ENCODE results near the gene PIK3CG.
"Not testable (repeated sequence)": the region's sequence is repeated elsewhere in the genome, so short reads cannot be mapped to it uniquely, and the experiment has no call there.

The PIK3CG gene
- total RNA-seq, result 13.7 to 178 (median 101) reads per million in 17 experiments

DNA sequence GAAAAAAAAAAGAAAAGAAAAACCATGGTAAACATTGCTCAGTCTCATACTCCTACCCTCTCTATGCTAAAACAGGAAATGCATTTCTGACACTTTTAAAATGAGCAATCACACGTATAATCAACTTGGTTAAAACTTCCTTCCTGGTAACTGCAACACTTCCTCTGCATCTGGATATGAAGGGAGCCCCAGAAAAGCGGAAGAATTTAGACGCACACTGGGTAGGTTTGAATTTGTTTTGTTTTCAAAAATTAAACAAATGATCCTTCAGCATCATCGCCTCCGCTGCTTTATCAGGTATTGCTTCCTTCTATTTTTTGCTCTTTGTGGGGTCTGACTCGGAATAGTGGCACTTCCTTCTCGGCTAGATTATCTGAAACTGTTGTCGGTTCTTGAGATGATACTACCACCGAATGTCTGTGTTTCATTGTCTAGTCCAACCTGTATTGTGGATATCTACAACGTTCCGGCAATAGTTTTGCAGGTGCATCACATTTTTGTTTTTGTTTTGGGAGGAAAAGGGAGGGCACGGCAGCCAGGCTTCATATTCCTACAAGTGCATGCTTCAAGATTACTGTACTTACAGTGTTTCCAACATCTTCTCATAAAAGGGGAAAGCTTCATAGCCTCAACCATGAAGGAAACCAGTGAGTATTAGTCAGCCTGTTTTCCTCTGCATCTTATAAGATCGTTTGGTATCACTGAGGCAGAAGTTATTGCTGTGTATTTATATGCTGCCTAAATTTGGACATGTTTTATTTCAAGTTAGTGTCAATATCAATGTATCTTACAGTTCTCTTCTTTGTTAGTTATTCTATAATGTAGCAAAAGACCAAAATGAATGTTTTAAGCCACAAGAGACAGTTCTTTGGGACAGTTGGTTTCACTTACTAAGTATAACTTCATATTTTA is at the start of gene PIK3CG:
TSS of gene PIK3CG (plus strand) at position 153 of the 912 bp plus-strand sequence. CDS start 2,280 bp downstream, outside the sequence.
- peak; percentile 59 to 92 (median 78) for DNase-seq

DNA sequence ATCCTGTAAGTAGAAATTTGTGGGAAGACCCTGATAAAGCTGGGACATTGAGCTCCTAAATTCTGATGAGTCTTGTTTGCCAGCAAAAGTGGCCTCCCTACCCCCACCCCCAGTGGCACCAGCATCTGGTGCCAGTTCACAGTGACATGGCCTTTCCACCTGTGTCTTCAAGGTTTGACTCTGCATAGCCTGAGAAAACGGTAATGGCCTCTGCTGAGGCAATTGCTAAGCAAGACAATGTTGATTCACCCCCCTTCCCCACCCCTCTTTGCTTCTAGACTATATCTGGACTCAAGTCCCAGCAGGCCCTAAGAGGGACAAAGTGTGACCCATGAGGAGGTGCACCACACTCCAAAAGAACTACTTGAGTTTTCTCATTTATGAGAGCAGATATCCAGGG is 48.0 kb upstream of the PIK3CG start:
- DNase-seq, result no peak

DNA sequence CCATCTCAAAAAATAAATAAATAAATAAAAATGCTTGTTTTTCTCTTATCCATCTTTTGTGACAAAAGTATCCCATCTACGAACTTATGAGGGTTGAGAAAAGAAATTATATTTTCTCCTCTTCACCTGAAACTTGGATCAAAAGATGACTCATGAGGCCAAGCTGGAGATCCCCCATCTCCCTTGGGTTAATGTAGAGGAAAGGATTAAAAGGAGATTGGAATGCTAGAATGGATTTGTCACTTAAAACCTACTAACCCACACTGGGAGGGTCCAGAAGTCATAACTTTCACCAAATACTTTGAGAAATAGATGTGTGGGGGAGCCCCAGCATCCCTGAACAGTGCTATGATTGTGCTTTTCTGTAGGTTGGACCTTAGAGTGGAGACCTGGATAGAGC is 46.3 kb upstream of the PIK3CG start:
- no peak for DNase-seq

DNA sequence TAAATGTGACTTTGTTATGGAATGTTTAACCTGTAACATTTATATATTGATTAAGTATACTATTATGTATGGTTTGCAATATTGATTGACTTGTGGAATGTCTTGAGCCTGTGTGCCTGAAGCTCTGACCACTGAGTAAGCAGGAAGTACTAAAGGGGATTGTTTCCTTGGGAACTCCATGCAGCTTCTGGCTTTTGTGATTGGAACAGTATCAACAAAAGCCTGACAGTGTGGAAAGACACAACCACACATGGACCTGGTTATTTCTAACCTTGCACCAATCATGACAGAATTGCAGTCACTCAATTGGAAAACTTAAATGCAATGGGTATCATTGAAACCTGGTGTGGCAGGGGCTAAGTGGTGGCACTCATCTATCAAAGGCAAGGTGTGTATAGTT is 45.5 kb upstream of the PIK3CG start:
- no peak for DNase-seq

DNA sequence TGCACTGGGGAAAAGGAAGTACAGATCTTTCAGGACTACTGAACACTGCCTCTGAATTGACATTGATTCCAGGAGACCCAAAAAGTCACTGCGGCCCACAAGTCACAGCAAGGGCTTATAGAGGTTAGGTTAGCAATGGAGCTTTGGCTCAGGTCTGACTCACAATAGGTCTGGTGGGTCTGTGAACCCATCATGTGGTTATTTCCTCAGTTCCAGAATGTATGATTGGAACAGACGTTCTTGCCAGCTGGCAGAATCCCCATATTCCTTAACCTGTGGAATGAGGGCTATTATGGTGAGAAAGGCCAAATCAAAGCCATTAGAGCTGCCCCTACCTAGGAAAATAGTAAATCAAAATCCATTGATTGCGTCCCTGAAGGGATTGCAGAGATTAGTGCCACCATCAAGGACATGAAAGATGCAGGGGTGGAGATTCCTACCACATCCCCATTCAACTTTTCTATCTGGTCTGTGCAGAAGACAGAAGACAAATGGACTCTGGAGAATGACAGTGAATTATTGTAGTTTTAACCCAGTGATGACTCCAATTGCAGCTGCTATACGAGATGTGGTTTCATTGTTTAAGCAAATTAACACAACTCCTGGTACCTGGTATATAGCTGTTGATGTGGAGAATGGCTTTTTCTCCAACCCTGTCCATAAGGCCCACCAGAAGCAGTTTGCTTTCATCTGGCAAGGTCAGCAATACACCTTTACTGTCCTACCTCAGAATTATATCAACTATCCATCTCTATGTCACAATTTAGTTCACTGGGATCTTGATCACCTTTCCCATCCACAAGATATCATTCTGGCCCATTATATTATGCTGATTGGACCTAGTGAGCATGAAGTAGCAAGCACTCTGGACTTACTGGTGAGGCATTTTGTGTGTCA is 44.5 kb upstream of the PIK3CG start:
- no peak for DNase-seq

DNA sequence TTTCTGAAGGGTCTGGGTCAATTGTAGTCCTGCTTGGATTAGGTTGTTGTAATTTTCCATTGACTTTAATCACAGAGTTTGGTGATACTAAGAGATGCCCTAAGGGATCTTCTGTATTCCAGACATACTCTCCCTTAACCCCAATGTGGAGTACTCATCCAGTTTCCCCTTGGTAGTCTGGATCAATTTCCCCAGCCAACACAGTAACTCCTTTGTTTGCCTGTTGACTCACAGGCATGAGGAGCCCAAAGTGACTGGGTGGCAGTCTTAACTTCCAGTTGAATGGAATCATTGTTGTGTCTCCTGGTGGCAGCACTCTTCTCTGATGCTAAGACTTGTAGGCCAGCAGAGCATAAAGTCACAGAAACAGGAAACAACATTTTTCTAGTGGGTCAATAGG is 41.5 kb upstream of the PIK3CG start:
- DNase-seq, result peak in 3 of 4 experiments; percentile 29 to 49 (median 35)

DNA sequence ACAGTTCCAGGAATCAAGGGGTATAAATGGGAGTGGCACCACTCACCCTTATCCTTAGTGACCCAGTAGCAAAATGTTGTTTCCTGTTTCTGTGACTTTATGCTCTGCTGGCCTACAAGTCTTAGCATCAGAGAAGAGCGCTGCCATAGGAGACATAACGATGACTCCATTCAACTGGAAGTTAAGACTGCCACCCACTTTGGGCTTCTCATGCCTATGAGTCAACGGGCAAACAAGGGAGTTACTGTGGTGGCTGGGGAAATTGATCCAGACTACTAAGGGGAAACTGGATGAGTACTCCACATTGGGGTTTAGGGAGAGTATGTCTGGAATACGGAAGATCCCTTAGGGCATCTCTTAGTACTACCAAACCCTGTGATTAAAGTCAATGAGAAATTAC is 40.6 kb upstream of the PIK3CG start:
- DNase-seq, result peak; percentile 80 to 93 (median 84)

DNA sequence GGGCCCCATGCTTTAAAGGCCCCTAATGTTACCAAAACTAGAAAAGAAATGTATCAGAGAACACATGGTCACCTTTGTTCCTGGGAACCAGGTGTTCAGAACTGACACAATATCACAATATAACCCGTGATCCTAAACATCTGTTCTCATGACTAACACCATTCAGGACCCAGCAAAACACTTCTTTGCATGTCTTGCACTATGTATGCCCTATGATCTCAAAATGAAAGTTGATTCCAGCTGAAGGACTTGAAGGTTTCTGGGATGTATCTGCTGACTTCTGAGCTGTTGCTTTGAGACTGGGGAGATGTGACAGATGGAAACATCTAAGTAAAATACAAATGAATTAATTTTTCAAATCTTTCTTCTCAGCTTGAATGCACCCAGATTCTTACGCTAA is 37.5 kb upstream of the PIK3CG start:
- no peak for DNase-seq

DNA sequence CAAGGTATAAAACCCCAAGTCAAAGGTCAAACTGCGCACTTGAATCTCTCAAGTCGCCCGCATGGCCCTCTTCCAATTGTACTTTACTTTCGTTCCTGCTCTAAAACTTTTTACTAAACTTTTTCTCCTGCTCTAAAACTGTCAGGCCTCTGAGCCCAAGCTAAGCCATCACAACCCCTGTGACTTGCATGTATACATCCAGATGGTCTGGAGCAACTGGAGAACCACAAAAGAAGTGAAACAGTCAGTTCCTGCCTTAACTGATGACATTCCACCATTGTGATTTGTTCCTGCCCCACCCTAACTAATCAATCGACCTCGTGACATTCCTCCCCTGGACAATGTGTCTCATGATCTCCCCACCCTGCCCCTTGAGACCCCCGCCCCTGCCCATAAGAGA is 35.6 kb upstream of the PIK3CG start:
- no peak for DNase-seq

DNA sequence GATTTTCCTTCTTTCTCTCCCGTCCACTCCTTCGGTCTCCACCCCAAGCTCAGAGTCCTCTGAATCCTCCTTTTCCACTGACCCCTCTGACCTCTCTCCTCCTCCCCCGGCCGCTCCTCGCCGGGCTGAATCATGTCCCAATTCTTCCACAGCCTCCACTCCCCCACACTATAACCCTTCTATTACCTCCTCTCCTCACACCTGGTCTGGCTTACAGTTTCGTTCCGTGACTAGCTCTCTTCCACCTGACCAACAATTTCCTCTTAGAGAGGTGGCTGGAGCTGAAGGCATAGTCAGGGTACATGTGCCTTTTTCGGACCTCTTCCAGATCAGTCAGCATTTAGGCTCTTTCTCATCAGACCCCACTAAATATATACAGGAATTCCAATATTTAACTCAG is 34.2 kb upstream of the PIK3CG start:
- not testable (repeated sequence) for DNase-seq

DNA sequence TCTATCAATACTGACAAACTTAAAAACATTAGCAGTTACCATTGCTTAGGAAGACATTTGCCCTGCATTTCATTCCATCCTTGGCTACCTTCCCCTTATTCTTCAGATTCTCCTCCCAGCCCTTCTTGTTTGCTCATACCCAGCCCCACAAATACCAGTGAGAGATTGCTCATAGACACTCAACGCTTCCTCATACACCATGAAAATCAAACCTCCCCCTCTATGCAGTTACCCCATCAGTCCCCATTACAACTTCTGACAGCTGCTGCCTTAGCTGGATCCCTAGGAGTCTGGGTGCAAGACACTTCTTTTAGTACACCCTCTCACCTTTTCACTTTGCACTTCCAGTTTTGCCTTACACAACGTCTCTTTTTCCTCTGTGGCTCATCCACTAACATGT is 28.3 kb upstream of the PIK3CG start:
- peak in 3 of 4 experiments; percentile 14 to 46 (median 40) for DNase-seq

DNA sequence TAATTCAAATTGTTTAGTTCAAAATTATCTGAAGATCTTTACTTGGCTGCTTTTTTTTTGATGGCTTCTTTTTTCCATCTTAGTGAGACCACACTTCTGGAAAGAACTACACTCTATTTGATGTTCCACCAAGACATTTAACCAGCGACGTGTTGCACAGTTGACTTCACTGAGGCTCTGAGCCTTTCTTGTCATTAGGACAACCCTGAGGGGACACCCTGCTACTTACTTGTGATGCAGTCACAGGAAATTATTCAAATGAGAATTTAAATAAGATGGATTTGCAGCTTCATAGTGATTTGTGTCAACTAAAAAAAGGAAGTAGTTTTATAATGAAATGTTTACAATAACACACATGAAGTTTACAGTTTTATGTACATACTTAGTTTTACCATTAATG is 25.6 kb upstream of the PIK3CG start:
- no peak for DNase-seq

DNA sequence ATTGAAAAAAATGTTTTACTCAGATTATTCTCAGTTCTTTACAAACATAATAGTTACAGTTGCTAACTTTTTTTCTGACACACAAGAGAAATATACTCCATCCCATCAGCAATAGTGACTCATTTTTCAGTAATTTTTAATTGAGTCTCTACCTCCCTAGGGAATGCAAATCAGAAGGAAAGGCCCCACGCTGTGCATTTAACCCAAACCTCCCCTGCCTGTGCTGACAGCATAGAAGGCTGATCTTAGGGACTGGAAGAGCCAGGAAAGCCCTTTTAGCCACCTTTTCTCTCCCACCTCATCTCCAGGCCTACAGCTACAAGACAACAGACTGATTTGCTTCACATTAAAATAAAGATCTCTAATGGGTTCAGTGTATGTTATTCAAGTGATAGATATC is 24.7 kb upstream of the PIK3CG start:
- DNase-seq, result no peak

DNA sequence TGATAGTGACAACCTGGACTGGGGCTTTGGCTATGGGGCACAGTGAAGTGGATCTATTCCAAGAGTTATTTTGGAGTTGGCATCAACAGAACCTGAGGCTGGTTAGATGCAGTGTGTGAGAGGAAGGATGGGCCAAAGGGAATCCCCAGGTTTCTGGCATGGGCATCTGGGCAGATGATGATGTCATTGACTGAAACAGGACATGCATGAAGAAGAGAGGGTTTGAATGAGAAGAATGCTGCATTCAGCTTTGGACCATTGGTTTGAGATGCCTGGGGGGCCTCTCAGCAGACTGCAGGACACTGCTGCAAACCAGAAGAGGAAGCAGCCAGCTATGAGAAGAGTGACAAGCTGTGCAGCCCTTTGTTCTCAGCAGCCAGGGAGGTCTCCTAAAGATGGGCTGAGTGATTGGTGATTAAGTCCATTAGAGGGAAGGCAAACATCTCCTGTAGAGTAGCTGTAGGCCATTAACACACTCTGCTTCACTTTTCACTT is 23.1 kb upstream of the PIK3CG start:
- no peak for DNase-seq

DNA sequence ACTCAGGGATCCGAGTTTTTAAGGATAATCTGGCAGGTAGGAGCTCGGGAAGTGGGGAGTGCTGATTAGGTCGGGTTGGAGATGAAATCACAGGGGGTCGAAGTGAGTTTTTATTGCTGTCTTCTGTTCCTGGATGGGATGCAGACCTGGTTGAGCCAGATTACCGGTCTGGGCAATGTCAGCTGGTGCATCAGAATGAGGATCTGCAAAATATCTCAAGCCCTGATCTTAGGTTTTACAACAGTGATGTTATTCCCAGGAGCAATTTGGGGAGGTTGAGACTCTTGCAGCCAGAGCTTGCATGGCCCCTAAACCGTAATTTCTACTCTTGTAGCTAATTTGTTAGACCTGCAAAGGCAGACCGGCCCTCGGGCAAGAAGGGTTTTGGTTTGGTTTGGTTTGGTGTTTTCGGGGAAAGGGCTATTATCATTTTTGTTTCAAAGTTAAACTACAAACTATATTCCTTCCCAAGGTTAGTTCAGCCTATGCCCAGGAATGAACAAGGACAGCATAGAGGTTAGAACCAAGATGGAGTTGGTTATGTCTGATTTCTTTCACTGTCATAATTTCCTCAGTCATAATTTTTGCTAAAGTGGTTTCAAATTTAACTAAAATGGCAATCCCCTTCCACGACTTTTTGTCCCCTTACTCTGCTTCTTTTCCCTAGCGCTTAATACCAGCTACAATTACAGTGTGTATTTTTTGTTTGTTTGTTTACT is 20.6 kb upstream of the PIK3CG start:
- no peak for DNase-seq

DNA sequence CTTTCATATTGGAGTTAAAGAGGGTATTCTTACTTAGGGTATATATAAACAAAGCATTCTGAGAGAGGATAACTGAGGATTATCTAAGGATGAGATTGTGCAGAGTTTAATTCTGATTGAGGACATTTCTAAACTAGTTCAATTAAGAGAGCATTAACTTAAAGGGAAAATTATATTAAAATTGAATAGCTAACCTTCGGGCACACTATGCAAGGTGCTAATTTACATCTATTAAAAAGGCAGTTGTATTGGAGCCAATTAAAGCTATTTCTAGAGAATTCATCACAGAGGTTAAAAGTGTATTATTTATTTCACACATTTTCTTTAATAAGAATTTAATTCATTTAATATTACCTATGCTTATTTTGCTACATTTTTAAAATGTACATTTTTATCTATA is 17.0 kb upstream of the PIK3CG start:
- no peak for DNase-seq

DNA sequence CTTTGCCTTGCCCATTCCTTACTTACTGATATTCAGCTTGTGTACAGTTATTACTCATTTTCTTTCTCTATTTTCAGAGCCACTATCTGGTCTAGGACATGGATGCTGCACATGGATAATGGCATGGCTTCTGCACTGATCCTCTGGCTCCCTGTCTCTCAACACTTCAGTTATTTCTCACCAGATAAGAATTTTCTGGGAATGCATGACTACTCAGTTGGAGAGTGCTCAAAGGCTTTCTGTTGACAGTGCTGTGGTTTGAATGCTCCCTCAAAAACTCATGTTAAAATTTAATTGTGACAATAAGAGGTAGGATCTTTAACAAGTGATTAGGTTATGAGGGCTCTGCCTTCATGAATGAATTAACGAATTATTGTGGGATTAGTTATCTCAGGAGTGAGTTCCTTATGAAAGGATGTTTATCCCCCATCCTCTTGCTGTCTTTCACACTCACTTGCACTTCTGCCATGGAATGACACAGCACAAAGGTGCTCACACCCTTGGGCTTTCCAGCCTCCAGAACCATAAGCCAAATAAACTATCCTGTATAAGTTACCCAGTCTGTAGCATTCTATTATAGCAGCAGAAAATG is 16.1 kb upstream of the PIK3CG start:
- no peak for DNase-seq

DNA sequence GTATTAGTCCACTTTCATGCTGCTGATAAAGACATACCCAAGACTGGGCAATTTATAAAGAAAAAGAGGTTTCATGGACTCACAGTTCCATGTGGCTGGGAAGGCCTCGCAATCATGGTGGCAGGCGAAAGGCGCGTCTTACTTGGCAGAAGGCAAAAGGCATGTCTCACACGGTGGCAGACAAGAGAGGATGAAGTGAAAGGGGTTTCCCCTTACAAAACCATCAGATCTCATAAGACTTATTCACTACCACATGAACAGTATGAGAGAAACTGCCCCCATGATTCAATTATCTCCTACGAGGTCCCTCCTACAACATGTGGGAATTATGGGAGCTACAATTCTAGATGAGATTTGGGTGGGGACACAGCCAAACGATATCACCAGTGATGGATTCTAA is 13.4 kb upstream of the PIK3CG start:
- DNase-seq, result not testable (repeated sequence)

DNA sequence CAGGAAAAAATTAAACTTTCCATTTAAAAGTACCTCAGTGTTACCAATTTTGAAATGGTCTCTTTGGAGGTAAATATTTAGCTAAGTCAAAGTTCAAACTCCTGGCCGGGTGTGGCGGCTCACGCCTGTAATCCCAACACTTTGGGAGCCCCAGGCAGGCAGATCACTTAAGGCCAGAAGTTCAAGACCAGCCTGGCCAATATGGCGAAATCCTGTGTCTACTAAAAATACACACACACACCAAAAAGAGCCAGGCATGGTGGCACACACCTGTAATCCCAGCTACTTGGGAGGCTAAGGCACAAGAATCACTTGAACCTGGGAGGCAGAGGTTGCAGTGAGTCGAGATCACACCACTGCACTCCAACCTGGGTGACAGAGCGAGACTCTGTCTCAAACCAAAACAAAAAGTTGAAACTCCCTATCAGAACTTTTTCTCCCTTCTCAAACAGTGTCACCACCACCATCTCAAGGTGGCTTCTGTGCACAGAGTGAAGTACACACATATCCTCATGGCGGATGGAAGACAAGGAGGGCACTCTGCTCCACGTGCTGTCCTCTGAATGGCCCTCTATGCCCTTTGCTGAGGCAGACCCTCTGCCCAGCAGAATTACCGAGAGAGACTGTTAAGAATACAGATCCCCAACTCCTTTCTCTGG is 11.7 kb upstream of the PIK3CG start:
- DNase-seq, result no peak

DNA sequence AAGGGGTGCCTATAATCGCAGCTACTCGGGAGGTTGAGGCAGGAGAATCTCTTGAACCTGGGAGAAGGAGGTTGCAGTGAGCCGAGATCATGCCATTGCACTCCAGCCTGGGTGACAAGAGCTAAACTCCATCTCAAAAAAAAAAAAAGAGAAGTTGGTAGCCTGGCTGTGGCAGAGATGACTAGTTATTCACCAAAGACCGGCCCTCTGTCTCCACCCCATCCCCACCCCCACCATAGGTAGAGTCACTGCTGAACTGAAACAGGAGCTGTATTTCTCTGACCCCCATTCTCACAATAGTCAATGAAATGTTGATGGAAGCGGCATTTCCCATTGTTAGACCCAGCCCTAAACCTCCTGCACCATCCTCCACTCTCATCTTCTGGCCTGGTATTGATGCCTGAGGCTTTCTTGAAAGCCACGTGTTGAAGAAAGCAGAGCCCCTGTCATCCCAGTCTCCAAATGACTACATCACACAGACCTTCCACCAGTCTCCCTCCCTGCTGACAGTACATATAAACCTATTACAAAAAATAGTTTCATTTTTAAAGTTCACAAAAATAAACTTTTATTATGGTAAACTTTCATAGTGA is 9.4 kb upstream of the PIK3CG start:
- DNase-seq, result peak in 1 of 4 experiments; percentile 11
